ENCODE data around the gene CAMK2A.

- TF ChIP-seq CTCF (IDR thresholded peaks at IDR 0.05; ENCODE audit: low read depth, low read length, missing input control) (no peak), REST (IDR thresholded peaks at IDR 0.05) (no peak), ATF3 (IDR thresholded peaks at IDR 0.05) (no peak), ZBTB33 (IDR thresholded peaks at IDR 0.05) (no peak), YY1 (IDR thresholded peaks at IDR 0.05) (no peak), TAF1 (conservative IDR thresholded peaks at IDR 0.05) (no peak), RXRA (IDR thresholded peaks at IDR 0.05) (no peak), MAX (IDR thresholded peaks at IDR 0.05) (no peak), SP1 (IDR thresholded peaks at IDR 0.05) (no peak)
Measured at GRCh38 chr5:150204590-150204960, 85.0 kb downstream of the CAMK2A start.
